Dedifferentiated amniotic fluid mesenchymal stem cell (primary cell): Measurements from ENCODE around the gene WASHC2C.
"Not testable (repeated sequence)": the region's sequence is repeated elsewhere in the genome, so short reads cannot be mapped to it uniquely, and the experiment has no call there.

Source experiments
- DNase-seq: peaks from one replicate; pipeline ENCODE4 v3.0.0-alpha.2; 2016; ENCODE audit errors: extremely low spot score

WASHC2C gene

GRCh38 chr10:45726703-45727420, at the start of gene WASHC2C:
Gene WASHC2C, plus strand, starts transcription at chr10:45727266. Its CDS starts 52 bp downstream, at chr10:45727318.
- peak; percentile 51 for DNase-seq

GRCh38 chr10:45678467-45678866, 48.6 kb upstream of the WASHC2C start:
- DNase-seq = not testable (repeated sequence)

GRCh38 chr10:45710200-45710796, 16.8 kb upstream of the WASHC2C start:
- DNase-seq = not testable (repeated sequence)

GRCh38 chr10:45711223-45711622, 15.8 kb upstream of the WASHC2C start:
- not testable (repeated sequence) for DNase-seq

- not testable (repeated sequence) for DNase-seq
Measured at GRCh38 chr10:45717053-45717452, 10.0 kb upstream of the WASHC2C start.

GRCh38 chr10:45717642-45718041, 9.4 kb upstream of the WASHC2C start:
- DNase-seq = not testable (repeated sequence)

GRCh38 chr10:45721503-45721902, 5.6 kb upstream of the WASHC2C start:
- DNase-seq = not testable (repeated sequence)

- DNase-seq = not testable (repeated sequence)
Measured at GRCh38 chr10:45723851-45724250, 3.2 kb upstream of the WASHC2C start.

- DNase-seq = not testable (repeated sequence)
Measured at GRCh38 chr10:45727421-45727965, 427 bp downstream of the WASHC2C start.

- not testable (repeated sequence) for DNase-seq
Measured at GRCh38 chr10:45734449-45734848, 7.4 kb downstream of the WASHC2C start.

GRCh38 chr10:45734867-45735266, 7.8 kb downstream of the WASHC2C start:
- not testable (repeated sequence) for DNase-seq

GRCh38 chr10:45741559-45741958, 14.5 kb downstream of the WASHC2C start:
- not testable (repeated sequence) for DNase-seq

GRCh38 chr10:45742014-45742413, 14.9 kb downstream of the WASHC2C start:
- not testable (repeated sequence) for DNase-seq

- not testable (repeated sequence) for DNase-seq
Measured at GRCh38 chr10:45751141-45751540, 24.1 kb downstream of the WASHC2C start.

- DNase-seq = not testable (repeated sequence)
Measured at GRCh38 chr10:45752210-45752609, 25.1 kb downstream of the WASHC2C start.

GRCh38 chr10:45753979-45754495, 27.0 kb downstream of the WASHC2C start:
- peak; percentile 14 for DNase-seq

GRCh38 chr10:45755083-45755482, 28.0 kb downstream of the WASHC2C start:
- not testable (repeated sequence) for DNase-seq

GRCh38 chr10:45756065-45756464, 29.0 kb downstream of the WASHC2C start:
- DNase-seq = not testable (repeated sequence)

- DNase-seq = not testable (repeated sequence)
Measured at GRCh38 chr10:45757661-45758396, 30.8 kb downstream of the WASHC2C start.

GRCh38 chr10:45761622-45762021, 34.6 kb downstream of the WASHC2C start:
- DNase-seq = not testable (repeated sequence)

GRCh38 chr10:45763037-45763436, 36.0 kb downstream of the WASHC2C start:
- DNase-seq = not testable (repeated sequence)

GRCh38 chr10:45768334-45768733, 41.3 kb downstream of the WASHC2C start:
- not testable (repeated sequence) for DNase-seq
